Endometrial microvascular endothelial cells (primary cell): Measurements from ENCODE around the gene THSD7A. TPM values are rescaled to one million over a fixed set of nuclear protein-coding genes. Genes with fewer than 3 reads are reported as not detected.

Experiments used
- in situ Hi-C: cut with HindIII; loops from 2 replicates; pipeline ENCODE4 v1.10.0; 2017; ENCODE audit warnings: low sequenced_read_pairs, low pct_unique_long_range_greater_than_20kb; ENCODE audit errors: inconsistent ontology term
- total RNA-seq: library from RNA; depleted of rRNA; stranded (reverse); fragments of >200 nt; gene quantifications from one replicate; pipeline ENCODE4 v1.2.3, GENCODE V29; 2015; ENCODE audit errors: inconsistent ontology term

THSD7A gene
- total RNA-seq, 1 donor from 2014 or later, result 3.6 TPM

DNA sequence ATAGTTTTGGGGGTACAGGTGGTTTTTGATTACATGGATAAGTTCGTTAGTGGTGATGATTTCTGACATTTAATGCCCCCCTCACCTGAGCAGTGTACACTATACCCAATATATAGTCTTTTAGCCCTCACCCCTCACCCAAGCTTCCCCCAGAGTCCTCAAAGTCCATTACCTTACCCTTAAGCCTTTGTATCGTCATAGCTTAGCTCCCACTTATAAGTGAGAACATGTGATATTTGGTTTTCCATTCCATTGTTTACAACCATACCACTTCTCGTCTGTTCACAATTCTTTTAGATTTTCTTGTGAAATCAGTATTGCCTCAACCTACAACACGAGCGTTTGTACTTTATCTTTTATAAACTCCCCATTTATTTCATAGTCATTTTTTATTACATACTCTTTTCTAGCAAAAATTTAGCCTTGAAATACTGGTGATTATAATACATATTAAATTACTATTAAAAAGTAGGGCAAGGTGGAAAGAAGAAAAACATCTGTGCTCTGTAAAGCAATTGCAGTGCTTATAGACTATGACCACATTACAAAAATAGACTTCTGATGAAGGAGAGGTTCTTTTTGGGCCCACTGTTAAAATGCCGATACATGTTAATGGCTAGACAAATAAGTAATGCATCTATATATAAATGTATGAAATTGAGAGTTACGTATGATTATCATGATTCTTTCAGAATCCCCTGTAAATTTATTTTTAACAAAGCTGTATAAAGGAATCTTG lies 164.8 kb downstream of the THSD7A start:
- in situ Hi-C loops, result no loop called here

- in situ Hi-C loops, result no loop called here
Measured at GRCh38 chr7:11665357-11665756, 166.6 kb downstream of the THSD7A start.

GRCh38 chr7:11655642-11656041 lies 176.4 kb downstream of the THSD7A start:
- in situ Hi-C loops, result no loop called here

GRCh38 chr7:11655163-11655562 lies 176.8 kb downstream of the THSD7A start:
- in situ Hi-C loops, result no loop called here

GRCh38 chr7:11650500-11650899 lies 181.5 kb downstream of the THSD7A start:
- in situ Hi-C loops, result no loop called here

DNA sequence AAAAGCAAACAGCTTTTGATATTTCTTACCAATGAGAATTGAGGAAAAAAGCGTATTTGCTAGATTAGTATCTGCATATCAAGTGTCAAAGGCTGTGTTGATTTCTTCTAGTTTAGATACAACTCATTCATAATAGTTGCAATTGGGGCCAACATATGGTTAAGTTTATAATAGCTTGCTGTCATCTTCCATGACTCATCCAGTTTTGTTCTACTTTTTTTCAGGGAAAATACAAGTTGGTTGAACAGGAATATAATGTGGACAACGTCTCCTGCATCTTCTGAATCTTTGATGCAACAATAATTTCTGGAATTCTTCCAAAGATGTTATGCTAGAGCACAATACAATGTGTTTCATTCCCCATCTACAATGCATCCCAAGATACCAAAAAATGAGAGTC lies 182.0 kb downstream of the THSD7A start:
- in situ Hi-C loops, result no loop called here

DNA sequence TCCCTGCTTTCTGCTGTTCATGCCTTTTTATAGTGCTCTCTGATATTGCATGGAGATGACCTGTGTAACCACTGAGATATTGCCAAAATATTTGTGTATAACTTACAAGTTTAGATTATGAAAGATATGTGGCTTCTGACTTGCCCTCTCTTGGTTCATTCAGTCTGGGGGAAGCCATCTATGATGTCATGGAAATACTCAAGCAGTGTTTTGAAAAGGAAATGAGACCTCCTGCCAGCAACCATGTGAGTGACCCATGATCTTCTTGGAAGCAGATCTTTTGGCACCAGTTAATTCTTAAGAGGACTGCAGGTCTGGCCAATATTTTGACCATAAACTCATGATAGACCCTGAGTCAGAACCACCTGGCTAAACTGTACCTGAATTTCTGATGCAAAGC lies 183.0 kb downstream of the THSD7A start:
- in situ Hi-C loops, result no loop called here

GRCh38 chr7:11648101-11648500 lies 183.9 kb downstream of the THSD7A start:
- in situ Hi-C loops, result no loop called here

DNA sequence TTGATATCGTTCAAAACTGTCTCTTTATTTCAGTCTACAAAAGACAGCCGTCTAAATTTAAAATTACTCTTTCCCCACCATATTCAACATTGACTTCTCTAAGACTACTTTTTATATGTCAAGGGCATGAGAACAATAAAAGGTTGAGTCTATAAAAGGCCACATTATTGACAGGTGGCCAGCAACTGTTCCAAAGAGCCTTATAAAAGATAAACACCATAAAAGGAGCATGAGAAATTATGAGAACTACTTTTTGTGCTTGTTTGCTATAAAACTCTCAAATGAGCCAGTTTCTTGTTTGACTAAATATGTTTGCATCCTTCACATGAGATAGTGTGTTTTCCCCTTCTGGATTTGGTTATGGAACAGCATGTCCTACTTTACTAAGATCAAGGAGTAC lies 189.2 kb downstream of the THSD7A start:
- in situ Hi-C loops, result no loop called here

DNA sequence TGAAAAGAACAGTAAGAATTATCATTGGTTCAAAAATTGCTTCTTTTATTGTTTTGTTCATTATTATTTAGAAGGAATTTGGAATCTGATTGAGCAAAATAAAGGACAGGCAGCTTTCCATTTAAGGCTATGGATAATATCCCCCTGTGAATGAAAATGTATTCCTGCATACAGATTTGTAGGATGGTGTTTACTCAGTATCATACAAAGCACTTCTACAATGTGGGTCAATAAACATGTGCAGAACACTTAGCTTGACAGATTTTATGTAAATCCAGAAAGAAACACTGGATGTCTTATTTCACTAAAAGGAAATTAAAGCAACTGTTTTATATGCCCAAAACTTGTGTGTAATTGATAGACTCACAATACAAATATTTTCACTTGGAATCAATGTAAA lies 189.7 kb downstream of the THSD7A start:
- in situ Hi-C loops, result no loop called here

DNA sequence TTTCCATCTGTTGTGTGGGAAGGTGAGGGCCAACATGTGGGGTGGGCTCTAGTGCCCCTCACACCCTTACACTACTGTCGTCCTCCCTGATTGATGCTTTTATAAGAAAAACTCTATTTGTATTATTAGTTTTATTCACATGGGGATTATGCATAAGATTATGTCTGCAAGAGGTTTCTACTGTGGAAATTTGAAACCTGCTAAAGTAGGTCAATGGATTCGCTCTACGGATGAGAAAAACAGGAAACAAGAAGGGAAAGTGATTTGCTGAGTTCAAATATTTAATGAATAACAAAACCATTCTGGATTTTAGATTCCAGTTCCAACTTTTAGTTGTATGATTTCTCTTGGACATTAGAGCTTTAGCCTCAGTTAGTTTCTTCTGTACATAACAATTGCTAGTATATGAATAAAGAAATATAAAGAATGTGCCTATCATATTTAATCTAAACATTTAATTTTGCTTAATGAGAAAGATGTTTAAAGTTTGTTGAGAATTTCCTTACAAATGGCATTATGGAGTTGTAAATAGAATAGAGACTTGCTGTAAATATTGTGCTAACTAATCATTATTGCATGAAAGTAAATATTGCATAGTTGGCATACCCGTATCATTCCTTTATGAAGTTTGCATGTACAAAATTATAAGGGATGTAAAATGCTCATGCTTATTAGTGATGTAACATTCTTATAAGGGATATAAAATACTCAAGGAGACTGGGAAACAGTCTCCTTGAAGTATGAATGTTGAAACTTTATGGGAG lies 193.8 kb downstream of the THSD7A start:
- in situ Hi-C loops, result no loop called here

GRCh38 chr7:11636274-11636673 lies 195.7 kb downstream of the THSD7A start:
- in situ Hi-C loops, result no loop called here

DNA sequence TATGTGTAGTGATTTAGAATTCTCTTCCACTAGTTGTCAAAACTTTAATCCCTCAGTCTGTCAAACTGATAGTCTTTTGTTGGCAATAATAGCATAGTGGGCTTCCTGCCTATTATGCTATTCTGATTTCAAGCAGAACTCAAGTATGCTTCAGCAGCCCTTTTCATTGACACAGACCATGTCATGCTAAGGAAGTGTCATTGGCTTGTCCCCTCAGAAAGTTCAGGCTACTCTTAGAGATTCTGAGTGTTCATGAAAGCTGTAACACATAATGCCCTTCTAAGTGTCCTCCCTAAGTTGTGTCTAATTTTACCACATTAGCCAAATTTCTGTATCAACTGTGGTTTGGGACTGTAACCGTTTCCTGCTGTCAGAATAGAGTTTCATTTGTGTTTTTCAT lies 198.7 kb downstream of the THSD7A start:
- in situ Hi-C loops, result no loop called here

DNA sequence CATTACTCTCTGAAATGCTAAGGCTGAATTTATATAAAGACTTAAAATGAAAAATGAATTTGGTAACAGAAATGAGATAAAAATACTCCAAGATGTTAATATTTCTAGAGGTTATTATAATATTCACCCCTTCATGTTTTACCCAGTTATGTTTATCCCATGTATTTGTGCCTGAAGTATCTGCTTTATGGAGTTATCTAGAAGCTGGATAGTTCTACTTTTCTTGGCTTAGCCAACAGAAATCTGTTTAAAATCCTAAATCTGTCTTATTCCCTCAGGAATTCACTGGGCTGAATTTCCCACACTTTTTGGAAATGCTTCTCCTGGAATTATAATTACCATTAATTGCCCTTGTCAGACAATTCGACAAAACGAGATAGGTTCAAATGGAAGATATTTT lies 201.6 kb downstream of the THSD7A start:
- in situ Hi-C loops, result no loop called here

DNA sequence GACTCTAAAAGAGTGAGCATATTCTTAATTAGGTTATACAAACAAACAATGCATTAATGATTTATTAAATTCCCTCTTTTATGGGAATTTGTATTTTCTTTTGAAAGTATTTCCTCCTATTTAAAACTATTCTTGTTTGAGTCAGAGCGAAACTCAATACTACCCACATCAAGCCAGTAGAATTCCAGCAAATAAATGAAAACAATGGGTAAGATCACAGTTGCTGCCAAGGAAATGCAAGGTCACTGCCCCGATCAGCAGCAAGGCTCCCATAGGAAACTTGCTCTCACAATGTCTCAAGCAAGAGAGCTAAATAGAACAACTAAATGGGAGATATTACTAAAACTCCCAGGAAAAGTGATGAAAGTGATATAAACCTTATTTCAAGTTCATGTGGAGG lies 206.3 kb downstream of the THSD7A start:
- in situ Hi-C loops, result no loop called here

DNA sequence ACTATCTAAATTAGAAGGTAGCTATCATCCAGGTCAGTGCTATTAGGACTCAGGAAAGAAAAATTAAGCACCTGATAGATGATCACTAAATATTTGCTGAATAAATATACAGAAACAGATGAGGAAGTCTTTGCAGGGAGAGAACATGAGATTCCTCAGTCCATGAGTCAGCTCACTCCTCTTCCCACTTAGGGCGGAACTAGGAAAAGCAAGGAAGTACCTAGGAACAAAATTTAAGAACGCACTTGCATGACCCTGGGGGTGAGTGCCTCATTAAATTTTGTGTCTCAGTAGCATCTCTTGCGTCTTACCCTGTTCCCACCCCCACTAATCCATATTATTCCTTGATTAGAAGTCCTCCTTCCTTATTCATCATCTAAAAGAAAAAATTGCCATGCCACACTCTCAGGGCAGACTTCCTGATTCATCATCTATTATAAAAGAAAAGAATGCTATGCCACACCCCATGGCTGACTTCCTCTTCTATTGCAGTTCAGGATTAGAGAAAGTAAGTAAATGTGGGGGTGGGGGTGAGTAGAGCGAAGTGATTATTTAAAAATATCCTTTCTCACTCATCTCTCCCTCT lies 208.8 kb downstream of the THSD7A start:
- in situ Hi-C loops, result loop anchor here (25.0 kb wide), 1 partner anchor 114 kb away; no protein-coding TSS in a partner anchor

DNA sequence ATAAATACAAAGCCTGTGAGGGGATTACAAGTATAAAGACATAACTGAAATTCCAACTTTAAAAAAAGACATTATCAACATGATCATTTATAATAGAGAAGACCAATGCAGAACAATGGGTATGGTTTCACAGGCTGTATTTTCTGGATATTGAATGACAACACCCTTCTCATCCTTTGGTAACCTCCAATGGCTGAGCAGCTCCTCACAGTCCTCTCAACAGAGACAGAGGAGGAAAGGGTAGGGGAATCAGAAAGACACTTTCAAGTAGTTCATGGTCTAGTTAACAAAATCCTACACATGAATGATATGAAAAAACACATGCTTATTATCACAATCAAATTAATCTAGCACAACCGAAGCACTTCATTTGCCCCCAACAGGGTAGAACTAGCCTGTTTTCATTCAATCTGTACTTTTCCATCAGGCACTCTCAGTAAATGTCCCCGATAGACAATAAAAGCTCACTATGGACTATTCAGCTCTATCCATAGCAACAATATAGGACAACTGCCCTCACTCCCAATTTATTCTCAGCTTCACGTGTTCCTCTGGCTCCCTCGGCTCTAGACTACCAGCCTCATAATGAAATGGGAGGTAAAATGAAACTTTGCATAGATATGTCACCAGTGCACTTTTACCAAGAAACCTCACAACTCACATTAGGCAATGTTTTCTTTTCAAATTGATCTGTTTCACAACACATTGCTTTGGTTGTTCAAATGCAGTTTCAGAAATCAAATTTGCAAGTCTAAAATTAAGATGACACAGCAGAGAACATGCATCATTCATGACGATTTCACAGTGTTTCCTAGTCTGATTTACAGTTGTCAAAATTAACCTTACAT lies 211.4 kb downstream of the THSD7A start:
- in situ Hi-C loops, result loop anchor here (25.0 kb wide), 1 partner anchor 117 kb away; no protein-coding TSS in a partner anchor

DNA sequence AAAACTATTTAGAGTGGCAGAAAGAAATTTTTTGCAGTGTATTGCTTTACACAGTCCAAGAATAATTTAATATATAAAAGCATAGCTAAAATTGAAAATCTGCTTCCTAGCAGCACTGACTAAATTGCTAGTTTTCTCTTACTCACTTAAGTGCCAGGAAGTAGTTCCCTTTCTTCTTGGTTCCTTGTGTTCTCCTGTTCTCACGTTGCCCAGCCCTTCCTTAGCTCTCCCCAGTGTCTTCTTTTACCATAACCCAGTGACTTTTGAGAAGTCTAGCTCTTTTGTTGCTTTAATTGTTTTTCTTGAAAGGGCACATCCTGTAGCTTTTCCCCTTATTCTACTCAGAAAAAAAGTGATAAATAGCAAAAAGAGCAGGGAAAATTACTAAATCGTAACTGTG lies 215.5 kb downstream of the THSD7A start:
- in situ Hi-C loops, result loop anchor here (25.0 kb wide), 1 partner anchor 121 kb away; no protein-coding TSS in a partner anchor

- in situ Hi-C loops, result loop anchor here (25.0 kb wide), 1 partner anchor 122 kb away; no protein-coding TSS in a partner anchor
Measured at GRCh38 chr7:11615174-11615573, 216.8 kb downstream of the THSD7A start.
